Gastrocnemius medialis (tissue), 4 donors: ENCODE data around the gene MYO18B. TPM values are rescaled to one million over a fixed set of nuclear protein-coding genes. Genes with fewer than 3 reads are reported as not detected.

ENCODE experiments used
- ATAC-seq, 2 donors: fragments of 150-250 bp; one replicate each; pipeline ENCODE4 v1.9.1; 2016
- DNase-seq, 2 donors: peaks; one replicate each; pipeline ENCODE4 v3.0.0-alpha.2; 2019
- H3K27ac ChIP-seq, 4 donors: fragments of 200-600 bp; sonication (generic); 1 replicate in 1 of 4; 2 replicates in 3 of 4; pipeline ENCODE4 v1.5.1; 2016 to 2018; ENCODE audit warnings: mild to moderate bottlenecking in 2 of 4, moderate library complexity in 1 of 4
- H3K27me3 ChIP-seq, 3 donors: fragments of 200-600 bp; sonication (generic) in 2 of 3; 1 replicate in 1 of 3; 2 replicates in 2 of 3; pipeline versions ENCODE4 v1.5.1 to v1.6.0; 2016 to 2019; ENCODE audit warnings: mild to moderate bottlenecking in 1 of 3, moderate library complexity in 1 of 3
- H3K36me3 ChIP-seq, 2 donors: fragments of 200-600 bp; sonication (generic) in 1 of 2; one replicate each; pipeline ENCODE4 v1.5.1; 2017 to 2018
- H3K4me1 ChIP-seq, 2 donors: fragments of 200-600 bp; sonication (generic) in 1 of 2; one replicate each; pipeline ENCODE4 v1.5.1; 2016 to 2017; ENCODE audit warnings: mild to moderate bottlenecking in 2 of 2
- H3K4me3 ChIP-seq, 4 donors: fragments of 200-600 bp; sonication (generic) in 3 of 4; 1 replicate in 1 of 4; 2 replicates in 3 of 4; pipeline ENCODE4 v1.5.1; 2016 to 2019; ENCODE audit warnings: mild to moderate bottlenecking in 2 of 4
- H3K9me3 ChIP-seq, 3 donors: fragments of 200-600 bp; sonication (generic) in 2 of 3; 1 replicate in 1 of 3; 2 replicates in 2 of 3; pipeline ENCODE4 v1.5.1; 2016 to 2019
- CTCF ChIP-seq, 5 experiments: fragments of 450-650 bp in 3 of 5; fragments of 200-600 bp in 2 of 5; sonication (generic) in 2 of 5; IDR thresholded peaks in 4 of 5; conservative IDR thresholded peaks in 1 of 5; 1 replicate in 4 of 5; 2 replicates in 1 of 5; pipeline ENCODE4 v1.5.1; 2016 to 2019; ENCODE audit warnings: antibody characterized with exemption in 5 of 5, mild to moderate bottlenecking in 3 of 5, moderate library complexity in 3 of 5
- POLR2A ChIP-seq, 2 donors: fragments of 450-650 bp; IDR thresholded peaks; one replicate each; pipeline ENCODE4 v1.6.1; 2017; ENCODE audit warnings: antibody characterized with exemption in 2 of 2, mild to moderate bottlenecking in 2 of 2, moderate library complexity in 2 of 2
- in situ Hi-C, 4 donors: fragments of 200-750 bp; cut with MboI; loops; one replicate each; pipeline versions ENCODE4 v1.15.0 to v1.8.0; 2017; ENCODE audit warnings: low sequenced_read_pairs in 4 of 4
- intact Hi-C: fragments of 100-400 bp; cut with DNase I; formaldehyde crosslinking; loops from one replicate; pipeline ENCODE4 v1.15.1; 2023; ENCODE audit warnings: low total_unique reads
- total RNA-seq, 4 donors: library from RNA; depleted of rRNA; stranded (reverse); fragments of >200 nt; gene quantifications; one replicate each; pipeline versions ENCODE4 v1.1.0 to v1.2.3, GENCODE V29; 2016

The MYO18B gene
- total RNA-seq, 4 donors from 2014 or later = 273 to 408 (median 362) TPM

- no peaks in the 10 kb centered on the region for H3K27me3 ChIP-seq
- in situ Hi-C loops (no loop called here), intact Hi-C loops (no loop called here)
- H3K4me3 ChIP-seq = no peak overlapping the region
- peaks cover 3 to 34% of the 10 kb centered on the region in 2 donors for H3K4me1 ChIP-seq
- H3K27ac ChIP-seq = no peak overlapping the region
- no peak for TF ChIP-seq POLR2A (IDR thresholded peaks at IDR 0.05)
- TF ChIP-seq CTCF (IDR thresholded peaks at IDR 0.05 in 4 of 5, conservative IDR thresholded peaks at IDR 0.05 in 1 of 5) = no peak
- H3K36me3 ChIP-seq = peaks cover 0 to 58% of the 10 kb centered on the region in 2 donors
- DNase-seq (no peak), ATAC-seq (no peak)
- no peaks in the 10 kb centered on the region for H3K9me3 ChIP-seq
Observed at GRCh38 chr22:25835348-25835747, 93.4 kb downstream of the MYO18B start.

- Histone ChIP-seq H3K36me3 (peaks cover 0 to 50% of the 10 kb centered on the region in 2 donors), H3K27me3 (no peaks in the 10 kb centered on the region), H3K4me3 (no peak overlapping the region), H3K9me3 (no peaks in the 10 kb centered on the region), H3K4me1 (peaks cover 3 to 29% of the 10 kb centered on the region in 2 donors), H3K27ac (peak overlapping the region in 1 of 4 donors; percentile 38)
- intact Hi-C loops = no loop called here
- in situ Hi-C loops = no loop called here
- DNase-seq = peak in 1 of 2 donors; percentile 67
- TF ChIP-seq CTCF (IDR thresholded peaks at IDR 0.05 in 4 of 5, conservative IDR thresholded peaks at IDR 0.05 in 1 of 5) = no peak
- TF ChIP-seq POLR2A (IDR thresholded peaks at IDR 0.05) = no peak
- peak; percentile 60 to 81 for ATAC-seq
Observed at GRCh38 chr22:25837288-25837900, 95.4 kb downstream of the MYO18B start.

GRCh38 chr22:25838960-25839741, 97.2 kb downstream of the MYO18B start:
- H3K9me3 ChIP-seq = no peaks in the 10 kb centered on the region
- ATAC-seq (no peak), DNase-seq (no peak)
- TF ChIP-seq CTCF (IDR thresholded peaks at IDR 0.05 in 4 of 5, conservative IDR thresholded peaks at IDR 0.05 in 1 of 5) (no peak), POLR2A (IDR thresholded peaks at IDR 0.05) (no peak)
- peaks cover 0 to 49% of the 10 kb centered on the region in 2 donors for H3K36me3 ChIP-seq
- in situ Hi-C loops = no loop called here
- H3K27ac ChIP-seq = peak overlapping the region in 1 of 4 donors; percentile 18
- H3K4me1 ChIP-seq = peaks cover 0 to 20% of the 10 kb centered on the region in 2 donors
- intact Hi-C loops = no loop called here
- H3K4me3 ChIP-seq = no peak overlapping the region
- no peaks in the 10 kb centered on the region for H3K27me3 ChIP-seq

- Histone ChIP-seq H3K27ac (peak overlapping the region in 1 of 4 donors; percentile 18), H3K4me3 (no peak overlapping the region), H3K4me1 (peaks cover 0 to 20% of the 10 kb centered on the region in 2 donors), H3K27me3 (no peaks in the 10 kb centered on the region), H3K36me3 (peaks cover 0 to 49% of the 10 kb centered on the region in 2 donors), H3K9me3 (no peaks in the 10 kb centered on the region)
- intact Hi-C loops (no loop called here), in situ Hi-C loops (no loop called here)
- TF ChIP-seq CTCF (IDR thresholded peaks at IDR 0.05 in 4 of 5, conservative IDR thresholded peaks at IDR 0.05 in 1 of 5) (no peak), POLR2A (IDR thresholded peaks at IDR 0.05) (no peak)
- no peak for ATAC-seq
- no peak for DNase-seq
Observed at GRCh38 chr22:25839755-25840154, 97.8 kb downstream of the MYO18B start.
